SK-N-SH treated with all-trans-retinoic acid at 6 μM for 48 hours (cell line): Measurements from ENCODE around the gene ENPP3.

Experiments
- ATAC-seq: fragments of 200-7000 bp; cut with Tn5 transposase; 3 replicates; pipeline ENCODE4 v1.9.1; 2020; ENCODE audit warnings: mild to moderate bottlenecking, moderate library complexity
- ARNTL ChIP-seq: fragments of 450-650 bp; formaldehyde crosslinking; IDR thresholded peaks from 2 replicates; pipeline ENCODE4 v1.5.0; 2020; ENCODE audit warnings: low read depth, mild to moderate bottlenecking, moderate library complexity, borderline replicate concordance
- BACH2 ChIP-seq: fragments of 250-450 bp; sonication (Bioruptor Pico); IDR thresholded peaks from 2 replicates; pipeline ENCODE4 v1.9.0; 2021; ENCODE audit warnings: mild to moderate bottlenecking, borderline replicate concordance
- CSDC2 ChIP-seq: fragments of 250-450 bp; sonication (Bioruptor Pico); IDR thresholded peaks from 2 replicates; pipeline ENCODE4 v1.5.0; 2020; ENCODE audit warnings: mild to moderate bottlenecking, moderate library complexity
- CSRNP3 ChIP-seq: fragments of 250-450 bp; sonication (Bioruptor Pico); IDR thresholded peaks from 2 replicates; pipeline ENCODE4 v1.5.1; 2021; ENCODE audit warnings: mild to moderate bottlenecking, moderate library complexity
- ESRRG ChIP-seq: fragments of 250-450 bp; sonication (Bioruptor Pico); IDR thresholded peaks from 2 replicates; pipeline ENCODE4 v1.6.1; 2021; ENCODE audit warnings: mild to moderate bottlenecking
- GLIS3 ChIP-seq: fragments of 250-450 bp; sonication (Bioruptor Pico); IDR thresholded peaks from 2 replicates; pipeline ENCODE4 v1.5.0; 2020; ENCODE audit warnings: mild to moderate bottlenecking, moderate library complexity
- ISL1 ChIP-seq: fragments of 250-450 bp; sonication (Bioruptor Pico); IDR thresholded peaks from 2 replicates; pipeline ENCODE4 v2.1.2; 2022; ENCODE audit warnings: mild to moderate bottlenecking, moderate library complexity
- OSR1 ChIP-seq: fragments of 250-450 bp; sonication (Bioruptor Pico); IDR thresholded peaks from 2 replicates; pipeline ENCODE4 v1.8.0; 2022; ENCODE audit warnings: moderate library complexity, mild to moderate bottlenecking, inconsistent platforms
- POU6F1 ChIP-seq: fragments of 250-450 bp; sonication (Bioruptor Pico); IDR thresholded peaks from 2 replicates; pipeline ENCODE4 v1.8.0; 2021; ENCODE audit warnings: low read depth, mild to moderate bottlenecking, moderate library complexity, borderline replicate concordance
- PPARA ChIP-seq: fragments of 250-450 bp; sonication (Bioruptor Pico); IDR thresholded peaks from 2 replicates; pipeline ENCODE4 v1.5.0; 2020; ENCODE audit warnings: mild to moderate bottlenecking, borderline replicate concordance
- RARB ChIP-seq: fragments of 250-450 bp; sonication (Bioruptor Pico); IDR thresholded peaks from 2 replicates; pipeline ENCODE4 v1.8.0; 2021; ENCODE audit warnings: mild to moderate bottlenecking, moderate library complexity
- SNAI2 ChIP-seq: fragments of 250-450 bp; sonication (Bioruptor Pico); IDR thresholded peaks from 2 replicates; pipeline ENCODE4 v1.5.0; 2020; ENCODE audit warnings: mild to moderate bottlenecking, moderate library complexity
- TCF4 ChIP-seq: fragments of 250-450 bp; sonication (Bioruptor Pico); IDR thresholded peaks from 2 replicates; pipeline ENCODE4 v1.8.0; 2021; ENCODE audit warnings: mild to moderate bottlenecking, moderate library complexity, borderline replicate concordance
- TOX ChIP-seq: fragments of 250-450 bp; sonication (Bioruptor Pico); IDR thresholded peaks from 2 replicates; pipeline ENCODE4 v1.8.0; 2021; ENCODE audit warnings: mild to moderate bottlenecking, moderate library complexity, borderline replicate concordance
- ZC3H10 ChIP-seq: fragments of 250-450 bp; sonication (Bioruptor Pico); IDR thresholded peaks from 2 replicates; pipeline ENCODE4 v1.5.1; 2021; ENCODE audit warnings: mild to moderate bottlenecking, moderate library complexity
- ZFP30 ChIP-seq: fragments of 450-650 bp; formaldehyde crosslinking; IDR thresholded peaks from 2 replicates; pipeline ENCODE4 v1.5.0; 2022; ENCODE audit warnings: mild to moderate bottlenecking, moderate library complexity
- ZNF565 ChIP-seq: fragments of 450-650 bp; formaldehyde crosslinking; conservative IDR thresholded peaks from 2 replicates; pipeline ENCODE4 v1.5.0; 2020; ENCODE audit warnings: low read depth, mild to moderate bottlenecking, moderate library complexity
- ZNF70 ChIP-seq: fragments of 450-650 bp; formaldehyde crosslinking; IDR thresholded peaks from 2 replicates; pipeline ENCODE4 v1.5.0; 2020; ENCODE audit warnings: mild to moderate bottlenecking, moderate library complexity
- ZNF8 ChIP-seq: fragments of 450-650 bp; formaldehyde crosslinking; IDR thresholded peaks from 2 replicates; pipeline ENCODE4 v1.5.0; 2020; ENCODE audit warnings: mild to moderate bottlenecking, moderate library complexity
- TF ChIP-seq, protein P1 (sequence below): fragments of 250-450 bp; sonication (Bioruptor Pico); IDR thresholded peaks from 2 replicates; pipeline ENCODE4 v1.5.1; 2020; ENCODE audit warnings: low read depth, mild to moderate bottlenecking, moderate library complexity
- TF ChIP-seq, protein P2 (sequence below): fragments of 250-450 bp; sonication (Bioruptor Pico); IDR thresholded peaks from 2 replicates; pipeline ENCODE4 v1.8.0; 2020; ENCODE audit warnings: mild to moderate bottlenecking, moderate library complexity, borderline replicate concordance

ENPP3 gene

GRCh38 chr6:131780600-131780999 lies 143.5 kb downstream of the ENPP3 start:
- TF ChIP-seq TCF4 (CRISPR knock-in tag) (no peak), ZFP30 (no peak), SNAI2 (CRISPR knock-in tag) (no peak), OSR1 (CRISPR knock-in tag) (no peak)

GRCh38 chr6:131781687-131782086 lies 144.6 kb downstream of the ENPP3 start:
- TF ChIP-seq CSDC2 (no peak), ZC3H10 (CRISPR knock-in tag) (no peak), GLIS3 (CRISPR knock-in tag) (no peak), ZNF565 (no peak)
- TF ChIP-seq, protein P1, sequence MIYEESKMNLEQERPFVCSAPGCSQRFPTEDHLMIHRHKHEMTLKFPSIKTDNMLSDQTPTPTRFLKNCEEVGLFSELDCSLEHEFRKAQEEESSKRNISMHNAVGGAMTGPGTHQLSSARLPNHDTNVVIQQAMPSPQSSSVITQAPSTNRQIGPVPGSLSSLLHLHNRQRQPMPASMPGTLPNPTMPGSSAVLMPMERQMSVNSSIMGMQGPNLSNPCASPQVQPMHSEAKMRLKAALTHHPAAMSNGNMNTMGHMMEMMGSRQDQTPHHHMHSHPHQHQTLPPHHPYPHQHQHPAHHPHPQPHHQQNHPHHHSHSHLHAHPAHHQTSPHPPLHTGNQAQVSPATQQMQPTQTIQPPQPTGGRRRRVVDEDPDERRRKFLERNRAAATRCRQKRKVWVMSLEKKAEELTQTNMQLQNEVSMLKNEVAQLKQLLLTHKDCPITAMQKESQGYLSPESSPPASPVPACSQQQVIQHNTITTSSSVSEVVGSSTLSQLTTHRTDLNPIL: no peak
- ATAC-seq: no peak

More at GRCh38 chr6:131780600-131780999, 143.5 kb downstream of the ENPP3 start:
- ATAC-seq: no peak

GRCh38 chr6:131782764-131783163 lies 145.7 kb downstream of the ENPP3 start:
- TF ChIP-seq ZNF70 (CRISPR knock-in tag): no peak
- TF ChIP-seq ZNF8 (CRISPR knock-in tag): no peak
- no peak for TF ChIP-seq ESRRG (CRISPR knock-in tag)
- no peak for TF ChIP-seq CSRNP3 (CRISPR knock-in tag)
- no peak for TF ChIP-seq CSDC2
- ATAC-seq: no peak

GRCh38 chr6:131784561-131784960 lies 147.5 kb downstream of the ENPP3 start:
- ATAC-seq: no peak
- TF ChIP-seq BACH2 (CRISPR knock-in tag) (no peak), PPARA (CRISPR knock-in tag) (no peak), ZNF565 (no peak), OSR1 (CRISPR knock-in tag) (no peak), SNAI2 (CRISPR knock-in tag) (no peak), ISL1 (CRISPR knock-in tag) (no peak), ARNTL (no peak), ZC3H10 (CRISPR knock-in tag) (no peak)
- TF ChIP-seq, protein P2, sequence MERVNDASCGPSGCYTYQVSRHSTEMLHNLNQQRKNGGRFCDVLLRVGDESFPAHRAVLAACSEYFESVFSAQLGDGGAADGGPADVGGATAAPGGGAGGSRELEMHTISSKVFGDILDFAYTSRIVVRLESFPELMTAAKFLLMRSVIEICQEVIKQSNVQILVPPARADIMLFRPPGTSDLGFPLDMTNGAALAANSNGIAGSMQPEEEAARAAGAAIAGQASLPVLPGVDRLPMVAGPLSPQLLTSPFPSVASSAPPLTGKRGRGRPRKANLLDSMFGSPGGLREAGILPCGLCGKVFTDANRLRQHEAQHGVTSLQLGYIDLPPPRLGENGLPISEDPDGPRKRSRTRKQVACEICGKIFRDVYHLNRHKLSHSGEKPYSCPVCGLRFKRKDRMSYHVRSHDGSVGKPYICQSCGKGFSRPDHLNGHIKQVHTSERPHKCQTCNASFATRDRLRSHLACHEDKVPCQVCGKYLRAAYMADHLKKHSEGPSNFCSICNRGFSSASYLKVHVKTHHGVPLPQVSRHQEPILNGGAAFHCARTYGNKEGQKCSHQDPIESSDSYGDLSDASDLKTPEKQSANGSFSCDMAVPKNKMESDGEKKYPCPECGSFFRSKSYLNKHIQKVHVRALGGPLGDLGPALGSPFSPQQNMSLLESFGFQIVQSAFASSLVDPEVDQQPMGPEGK: no peak
- TF ChIP-seq, all 23 proteins: peak for 0

GRCh38 chr6:131787079-131787478 lies 150.0 kb downstream of the ENPP3 start:
- no peak for ATAC-seq
- no peak for TF ChIP-seq CSDC2

DNA sequence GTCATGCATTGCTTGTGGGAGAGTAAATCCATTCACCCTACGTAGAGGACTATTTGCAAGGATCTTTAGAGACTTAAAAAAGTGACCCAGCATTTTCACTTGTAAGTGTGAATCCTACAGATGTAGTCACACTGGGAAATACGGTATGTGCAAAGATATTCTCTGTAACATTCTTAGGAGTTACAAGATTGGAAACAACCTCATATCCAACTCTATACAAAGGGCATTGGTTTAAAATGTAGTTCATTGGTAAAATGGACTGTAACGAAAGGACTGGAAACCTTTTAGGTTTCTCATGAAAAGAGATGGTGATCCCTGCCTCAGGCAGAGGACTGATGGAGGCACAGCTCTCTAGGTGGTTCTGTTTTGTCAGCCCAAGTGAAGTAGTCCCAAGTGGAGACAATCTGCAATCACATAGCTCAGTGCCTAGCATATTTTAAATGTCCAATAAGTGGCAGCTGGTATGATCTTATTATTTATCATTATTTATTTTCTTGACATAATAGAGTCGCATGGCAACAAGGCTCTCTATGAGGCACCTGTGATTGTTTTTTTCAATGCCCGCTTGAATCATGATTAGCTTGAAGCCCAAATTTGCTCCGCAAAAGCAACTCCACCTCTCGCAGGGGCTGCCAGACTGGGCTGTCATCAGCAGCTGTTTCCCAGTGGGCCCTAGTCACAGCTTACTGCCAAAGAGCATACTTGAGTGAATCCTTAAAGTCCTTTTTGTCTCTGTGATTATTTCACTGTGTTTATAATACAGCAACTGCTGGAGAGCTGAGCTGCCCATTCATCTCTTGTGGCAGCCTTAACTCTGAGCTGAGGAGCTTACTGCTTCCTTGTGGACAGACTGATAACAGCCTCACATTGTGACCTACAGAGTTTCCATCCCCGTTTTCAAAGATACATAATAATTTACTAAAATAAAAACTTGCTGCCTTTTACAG lies 150.9 kb downstream of the ENPP3 start:
- TF ChIP-seq SNAI2 (CRISPR knock-in tag): no peak
- no peak for TF ChIP-seq POU6F1 (CRISPR knock-in tag)
- TF ChIP-seq ESRRG (CRISPR knock-in tag): no peak
- TF ChIP-seq ZNF70 (CRISPR knock-in tag): no peak
- no peak for TF ChIP-seq TOX (CRISPR knock-in tag)
- TF ChIP-seq CSRNP3 (CRISPR knock-in tag): no peak
- TF ChIP-seq, protein P1: no peak
- TF ChIP-seq BACH2 (CRISPR knock-in tag): no peak
- TF ChIP-seq CSDC2: no peak
- no peak for TF ChIP-seq ARNTL
- no peak for TF ChIP-seq RARB (CRISPR knock-in tag)
- no peak for TF ChIP-seq TCF4 (CRISPR knock-in tag)
- no peak for TF ChIP-seq ZNF565
- ATAC-seq: no peak
